HG02981 (cell line): Measurements from ENCODE around the gene ERCC8.
A peak's percentile ranks its signal among the peaks of the same experiment; 100 is the strongest.
"Not testable (repeated sequence)": the region's sequence is repeated elsewhere in the genome, so short reads cannot be mapped to it uniquely, and the experiment has no call there.

Source experiments
- ATAC-seq: cut with Tn5 transposase; IDR thresholded peaks from one replicate; pipeline ENCODE4 v1.9.1; 2021; ENCODE audit warnings: mild to moderate bottlenecking, moderate library complexity; ENCODE audit not compliant: unreplicated experiment

The ERCC8 gene

DNA sequence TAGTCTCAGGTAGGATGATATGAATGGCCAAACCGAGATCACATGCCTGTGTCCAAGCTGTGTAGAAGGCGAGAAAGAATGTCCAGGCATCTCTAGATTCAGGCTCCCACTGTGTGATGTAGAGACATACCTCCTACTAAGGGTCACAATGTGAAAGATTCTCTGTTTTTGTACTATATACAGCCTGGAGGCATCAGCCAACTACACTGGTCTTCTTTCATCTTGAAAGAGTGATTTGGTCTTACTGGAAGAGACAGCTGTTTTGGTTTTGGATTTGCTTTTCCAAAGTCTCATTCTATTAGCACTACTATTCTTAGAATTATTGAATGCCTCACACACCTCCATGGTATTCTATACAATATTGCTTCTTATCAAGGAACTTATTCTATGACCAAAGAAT, 26.4 kb downstream of the ERCC8 start:
- ATAC-seq = no peak

- ATAC-seq = no peak
Measured at GRCh38 chr5:60916646-60917045, 28.2 kb downstream of the ERCC8 start.

DNA sequence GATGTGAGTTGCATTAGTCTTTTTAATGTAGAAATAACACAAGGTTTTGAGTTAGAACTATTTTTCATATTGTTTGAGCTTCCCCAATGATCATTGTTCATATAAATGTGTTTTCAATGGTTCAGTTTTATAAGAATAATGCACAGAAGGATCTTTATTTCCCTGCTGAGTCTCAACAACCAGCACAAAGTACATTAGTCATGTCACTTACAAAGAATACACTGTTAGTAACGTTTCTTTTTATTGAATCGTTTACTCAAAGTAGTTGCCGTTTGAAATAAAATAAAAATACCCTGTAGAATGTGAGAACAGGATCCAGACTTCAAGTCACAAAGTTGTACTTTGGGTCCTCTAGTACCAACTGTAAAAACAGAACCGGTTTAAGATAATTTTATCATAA, 41.5 kb downstream of the ERCC8 start:
- no peak for ATAC-seq

DNA sequence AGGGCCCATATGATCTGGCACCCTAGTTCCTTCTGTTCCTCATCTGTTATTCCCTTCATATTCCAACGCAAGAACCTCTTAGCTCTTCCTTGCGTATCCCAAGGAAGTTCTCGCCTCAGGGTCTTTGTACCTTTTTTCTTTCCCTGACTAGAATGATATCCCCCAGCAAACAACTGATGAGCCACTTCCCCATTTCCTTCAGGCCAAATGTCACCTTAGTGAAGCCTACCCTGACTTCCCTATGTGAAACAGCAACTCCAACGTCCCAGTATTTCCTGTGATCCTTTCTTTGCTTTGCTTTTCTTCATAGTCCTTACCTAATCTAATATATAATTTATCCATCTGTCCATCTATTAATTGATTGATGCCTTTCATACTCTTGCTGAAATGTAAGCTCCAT, 47.9 kb downstream of the ERCC8 start:
- ATAC-seq = no peak

DNA sequence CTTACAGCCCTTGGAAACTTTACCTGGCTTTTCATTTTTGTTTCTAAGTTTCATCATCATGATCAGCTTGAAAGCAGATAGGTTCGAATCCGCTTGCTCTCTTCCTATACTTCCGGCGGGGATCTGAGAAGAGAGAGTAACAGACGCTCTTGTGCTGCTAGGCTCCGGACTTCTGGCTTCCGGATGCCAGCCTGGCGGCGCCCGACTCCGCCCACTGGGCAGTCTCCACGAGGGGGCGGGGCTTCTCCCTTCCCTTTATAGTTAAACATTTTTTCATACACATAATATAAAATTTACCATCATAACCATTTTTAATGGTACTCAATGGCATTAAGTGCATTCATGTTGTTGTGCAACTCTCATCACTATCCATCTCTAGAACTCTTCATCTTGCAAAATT, 51.3 kb downstream of the ERCC8 start:
- ATAC-seq = no peak

GRCh38 chr5:60891667-60892066, 53.2 kb downstream of the ERCC8 start:
- ATAC-seq = no peak

DNA sequence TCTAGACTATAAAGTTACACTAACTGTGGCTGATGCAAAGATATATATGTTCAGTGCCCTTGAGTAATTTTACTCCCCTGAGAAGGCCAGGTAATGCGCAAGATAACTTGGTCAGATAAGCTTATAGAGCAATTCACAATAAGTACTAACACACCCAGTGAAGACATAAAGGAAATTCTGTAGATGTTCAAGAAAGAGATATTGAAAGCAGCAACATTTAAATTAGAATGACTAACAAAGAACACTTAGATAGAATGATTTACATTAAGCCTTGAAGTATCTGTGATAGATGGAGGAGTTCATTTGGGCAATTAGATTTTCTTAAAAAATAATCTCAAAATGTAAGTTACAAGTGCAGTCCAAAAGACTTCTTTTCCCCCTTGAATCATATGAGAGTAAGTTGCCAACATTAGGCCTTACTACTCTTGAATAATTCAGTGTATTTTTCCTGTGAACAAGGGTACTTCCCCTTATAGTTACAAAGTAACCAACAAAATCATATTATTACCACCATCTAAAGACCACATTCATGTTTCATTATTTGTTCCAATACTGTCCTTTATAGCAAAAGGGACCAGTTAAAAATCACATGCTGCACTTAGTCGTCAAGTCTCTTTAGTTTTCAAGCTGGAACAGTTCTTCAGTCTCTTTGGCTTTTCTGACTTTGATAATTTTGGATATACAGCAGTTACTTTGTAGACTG, 56.4 kb downstream of the ERCC8 start:
- ATAC-seq = peak; percentile 82

DNA sequence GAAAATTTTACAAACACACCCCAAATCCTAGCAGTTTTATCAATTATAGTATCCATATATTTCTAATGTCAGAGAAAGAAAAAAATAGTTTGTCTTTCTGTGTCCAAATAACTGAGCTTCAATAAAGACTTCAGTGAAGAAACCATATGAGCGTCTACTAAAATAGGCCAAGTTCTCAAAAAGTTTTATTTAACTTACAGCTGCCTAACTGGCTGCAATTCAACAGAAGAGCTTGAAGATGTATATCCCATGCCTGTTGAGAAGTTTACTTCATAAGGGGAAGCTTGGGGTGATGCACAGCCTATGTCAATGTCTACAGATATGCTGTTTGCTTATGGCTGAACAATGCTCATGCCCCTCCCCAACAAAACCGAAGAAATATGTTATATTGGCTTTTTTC, 57.1 kb downstream of the ERCC8 start:
- no peak for ATAC-seq

DNA sequence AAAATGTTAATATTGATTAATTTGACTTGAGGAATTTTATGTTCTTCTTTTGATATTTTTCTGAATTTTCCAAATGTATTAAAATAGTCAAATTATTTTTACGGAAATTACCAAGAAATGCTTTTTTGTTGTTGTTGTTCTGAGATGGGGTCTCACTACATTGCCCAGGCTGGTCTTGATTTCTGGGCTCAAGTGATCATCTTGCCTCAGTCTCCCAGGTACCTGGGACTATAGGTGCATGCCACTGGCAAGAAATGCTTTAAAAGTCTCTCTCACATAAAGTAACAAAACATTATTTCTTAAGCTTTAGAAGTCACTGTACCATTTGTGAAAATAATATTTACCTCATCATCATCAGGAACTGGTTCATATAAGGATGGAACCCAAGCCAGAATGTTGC, 57.8 kb downstream of the ERCC8 start:
- ATAC-seq = no peak

DNA sequence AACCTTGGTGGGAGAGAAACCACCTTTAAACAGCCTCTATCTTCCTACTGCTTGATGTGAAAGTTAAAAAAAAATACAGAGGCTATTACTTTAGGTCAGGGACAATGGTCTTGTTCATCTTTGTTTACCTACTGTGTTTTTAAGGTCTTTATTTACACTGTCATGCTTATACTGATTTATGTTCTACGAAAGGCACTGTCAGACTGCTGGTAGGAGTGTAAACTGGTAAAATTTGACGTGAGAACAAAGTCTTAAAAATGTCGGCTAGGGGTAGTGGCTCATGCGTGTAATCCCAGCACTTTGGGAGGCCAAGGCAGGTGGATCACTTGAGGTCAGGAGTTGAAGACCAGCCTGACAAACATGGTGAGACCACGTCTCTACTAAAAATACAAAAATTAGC, 58.7 kb downstream of the ERCC8 start:
- no peak for ATAC-seq

DNA sequence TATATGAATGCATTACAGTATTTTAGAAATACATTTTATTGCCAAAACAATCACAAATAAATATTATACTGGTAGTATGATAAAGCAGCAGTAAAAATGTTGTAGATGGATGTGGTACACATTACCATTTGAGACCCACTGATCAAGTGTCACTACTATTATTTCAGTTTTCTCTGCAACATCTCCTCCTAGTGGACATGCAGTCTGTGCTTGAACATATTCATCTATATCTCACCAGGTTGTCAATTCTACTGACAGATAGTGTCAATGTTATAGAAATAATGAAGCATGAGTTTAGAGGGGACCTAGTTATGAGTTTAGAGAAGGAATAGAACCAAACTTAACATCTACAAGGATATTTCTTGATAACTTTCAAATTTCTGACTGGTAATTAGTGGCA, 61.6 kb downstream of the ERCC8 start:
- no peak for ATAC-seq

- ATAC-seq = no peak
Measured at GRCh38 chr5:60872892-60873291, 72.0 kb downstream of the ERCC8 start.

DNA sequence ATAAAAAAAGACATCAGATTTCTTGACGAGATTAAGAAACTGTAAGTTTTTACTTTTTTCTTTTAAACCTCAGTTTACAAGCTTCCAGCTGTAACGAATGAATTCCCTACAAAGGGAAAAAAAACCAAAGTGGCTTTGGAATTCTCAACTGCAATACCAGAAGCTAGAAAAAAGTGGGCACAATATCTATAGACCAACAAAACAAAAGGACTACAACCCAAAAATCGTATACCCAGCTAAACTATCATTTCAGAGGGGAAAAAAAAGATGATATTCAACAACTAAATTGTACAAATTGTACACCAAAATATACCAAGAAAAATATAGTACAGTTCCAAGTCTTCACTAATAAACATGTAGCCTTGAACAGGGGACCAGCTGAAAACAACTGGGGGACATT, 74.0 kb downstream of the ERCC8 start:
- ATAC-seq = no peak

- not testable (repeated sequence) for ATAC-seq
Measured at GRCh38 chr5:60860572-60860971, 84.3 kb downstream of the ERCC8 start.

DNA sequence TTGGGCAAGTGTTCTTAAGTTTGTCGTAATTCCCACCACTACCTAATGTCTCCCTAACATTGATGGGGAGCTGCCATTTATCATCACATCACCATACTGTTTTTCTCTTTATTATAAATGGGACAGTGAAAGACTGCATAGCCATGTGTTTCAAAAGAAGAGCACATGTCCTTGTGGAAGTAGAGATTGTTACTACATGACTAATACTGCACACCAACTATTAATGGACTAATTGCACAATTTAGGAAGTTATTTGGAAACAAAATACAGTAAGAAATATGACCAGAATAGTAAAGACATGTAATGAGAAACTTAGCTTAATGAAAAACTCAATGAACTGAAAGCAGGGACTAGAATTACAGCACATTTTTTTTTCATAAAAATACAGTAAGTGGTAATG, 88.8 kb downstream of the ERCC8 start:
- no peak for ATAC-seq

- no peak for ATAC-seq
Measured at GRCh38 chr5:60852940-60853339, 91.9 kb downstream of the ERCC8 start.

DNA sequence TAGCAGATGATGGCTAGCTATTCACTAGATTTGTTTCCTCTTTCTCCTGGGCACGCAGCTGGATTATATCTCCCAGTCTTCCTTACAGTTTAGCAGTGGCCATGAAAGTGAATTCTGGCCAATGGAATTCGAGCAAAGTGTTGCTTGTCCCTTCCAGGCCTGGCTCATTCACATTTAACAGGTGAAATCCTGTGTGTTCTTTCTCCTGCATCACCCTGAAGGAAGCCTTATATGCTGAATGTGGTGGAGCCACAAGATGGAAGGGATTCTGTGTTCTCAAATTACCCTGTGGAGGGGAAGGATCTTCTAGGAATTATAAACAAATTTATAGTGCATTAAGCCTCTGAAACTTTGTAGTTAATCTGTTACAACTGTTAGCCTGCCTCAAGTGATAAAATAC, 92.6 kb downstream of the ERCC8 start:
- ATAC-seq = no peak

GRCh38 chr5:60851626-60852025, 93.2 kb downstream of the ERCC8 start:
- no peak for ATAC-seq

DNA sequence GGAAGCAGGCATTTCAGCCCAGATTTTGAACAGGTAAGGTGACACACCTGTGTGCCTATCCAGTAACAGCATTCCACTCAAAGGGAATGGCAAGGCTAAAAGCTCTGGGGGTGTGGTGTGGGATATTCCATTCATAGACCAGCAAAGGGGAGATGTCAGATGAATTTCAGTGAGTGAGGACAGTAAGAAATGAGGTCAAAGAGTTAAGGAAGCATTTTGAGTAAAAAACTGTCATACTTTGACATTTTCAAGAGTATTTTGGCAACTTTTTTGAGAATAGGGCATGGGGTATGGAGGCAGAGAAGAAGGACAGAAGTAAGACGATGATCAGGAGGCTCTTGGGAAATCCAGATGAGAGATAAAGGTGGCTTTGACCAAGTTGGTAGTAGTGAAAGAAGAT, 98.6 kb downstream of the ERCC8 start:
- no peak for ATAC-seq

GRCh38 chr5:60843936-60844905, 100.6 kb downstream of the ERCC8 start, which contains the start of gene ELOVL7:
Gene ELOVL7 (minus strand): TSS chr5:60844269. CDS start chr5:60787397, 56,872 bp downstream.
- ATAC-seq = peak; percentile 91

- peak; percentile 17 for ATAC-seq
Measured at GRCh38 chr5:60843386-60843935, 101.4 kb downstream of the ERCC8 start.
